GM23338 (cell line): Measurements from ENCODE around the gene HEATR5B. TPM values are rescaled to one million over a fixed set of nuclear protein-coding genes. Genes with fewer than 3 reads are reported as not detected.

ENCODE experiments used
- ATAC-seq: fragments of 200-7000 bp; cut with Tn5 transposase; 3 replicates; pipeline ENCODE4 v1.9.1; 2020
- DNase-seq: peaks from one replicate; pipeline ENCODE4 v3.0.0-alpha.2; 2015; ENCODE audit warnings: low spot score
- H2AFZ ChIP-seq: fragments of 200-600 bp; sonication (generic); 2 replicates; pipeline ENCODE4 v1.8.0; 2016; ENCODE audit warnings: antibody characterized with exemption, mild to moderate bottlenecking, moderate library complexity
- H3F3A ChIP-seq: fragments of 200-600 bp; sonication (generic); replicated peaks from 2 replicates; pipeline ENCODE4 v1.8.0; 2017; ENCODE audit warnings: antibody characterized with exemption, mixed run types, low read depth
- H3K27ac ChIP-seq: fragments of 200-600 bp; sonication (generic); 2 replicates; pipeline ENCODE4 v1.6.1; 2016; ENCODE audit warnings: low read depth
- H3K27me3 ChIP-seq: fragments of 200-600 bp; sonication (generic); 2 replicates; pipeline ENCODE4 v1.8.0; 2016; ENCODE audit warnings: mild to moderate bottlenecking, mixed run types, moderate library complexity; ENCODE audit not compliant: insufficient read depth
- H3K36me3 ChIP-seq: fragments of 200-600 bp; sonication (generic); 2 replicates; pipeline ENCODE4 v1.8.0; 2016; ENCODE audit warnings: mild to moderate bottlenecking; ENCODE audit not compliant: insufficient read depth
- H3K4me1 ChIP-seq: fragments of 200-600 bp; sonication (generic); 2 replicates; pipeline ENCODE4 v1.8.0; 2016; ENCODE audit warnings: mild to moderate bottlenecking, moderate library complexity; ENCODE audit not compliant: insufficient read depth
- H3K4me2 ChIP-seq: fragments of 200-600 bp; sonication (generic); 2 replicates; pipeline ENCODE4 v1.7.1; 2017; ENCODE audit warnings: mixed run types
- H3K4me3 ChIP-seq: fragments of 200-600 bp; sonication (generic); 2 replicates; pipeline ENCODE4 v1.6.1; 2016; ENCODE audit warnings: mixed run types
- H3K79me2 ChIP-seq: fragments of 200-600 bp; sonication (generic); replicated peaks from 2 replicates; pipeline ENCODE4 v1.8.0; 2017; ENCODE audit warnings: mild to moderate bottlenecking; ENCODE audit not compliant: insufficient read depth
- H3K9me2 ChIP-seq: fragments of 200-600 bp; sonication (generic); 2 replicates; pipeline ENCODE4 v1.8.0; 2017; ENCODE audit not compliant: insufficient read depth
- H4K20me1 ChIP-seq: fragments of 200-600 bp; sonication (generic); replicated peaks from 2 replicates; pipeline ENCODE4 v1.8.0; 2017; ENCODE audit warnings: mild to moderate bottlenecking; ENCODE audit not compliant: insufficient read depth
- H3K27ac Mint-ChIP-seq: 2 replicates; pipeline ENCODE4 v1.8.0; 2020; ENCODE audit warnings: inconsistent platforms, mild to moderate bottlenecking, moderate library complexity, mixed read lengths
- H3K27me3 Mint-ChIP-seq: 3 replicates; pipeline ENCODE4 v1.8.0; 2022; ENCODE audit warnings: low read depth, mild to moderate bottlenecking, moderate library complexity, mixed read lengths, inconsistent platforms; ENCODE audit not compliant: insufficient read depth, poor library complexity
- H3K36me3 Mint-ChIP-seq: 3 replicates; pipeline ENCODE4 v1.8.0; 2021; ENCODE audit warnings: low read depth, mild to moderate bottlenecking, inconsistent platforms, moderate library complexity, mixed read lengths
- H3K4me1 Mint-ChIP-seq: 3 replicates; pipeline ENCODE4 v1.8.0; 2020; ENCODE audit warnings: mild to moderate bottlenecking, inconsistent platforms, mixed read lengths
- H3K4me3 Mint-ChIP-seq: 3 replicates; pipeline ENCODE4 v1.8.0; 2021; ENCODE audit warnings: moderate library complexity, mild to moderate bottlenecking, inconsistent platforms, mixed read lengths
- H3K9me3 Mint-ChIP-seq: 3 replicates; pipeline ENCODE4 v1.8.0; 2020; ENCODE audit warnings: moderate library complexity, mild to moderate bottlenecking, inconsistent platforms, mixed read lengths
- CREB1 ChIP-seq: fragments of 250-450 bp; sonication (Bioruptor Pico); IDR thresholded peaks from 2 replicates; pipeline ENCODE4 v1.5.0; 2020; ENCODE audit warnings: low read depth, mild to moderate bottlenecking, moderate library complexity
- ETS1 ChIP-seq: IDR thresholded peaks from 2 replicates; pipeline ENCODE4 v1.6.1; 2016; ENCODE audit warnings: antibody characterized with exemption
- EZH2phosphoT487 ChIP-seq: fragments of 200-600 bp; sonication (generic); IDR thresholded peaks from one replicate; pipeline ENCODE4 v1.8.1; 2018; ENCODE audit warnings: antibody characterized with exemption; ENCODE audit not compliant: unreplicated experiment
- JUNB ChIP-seq: IDR thresholded peaks from one replicate; pipeline ENCODE4 v1.6.1; 2016; ENCODE audit warnings: antibody characterized with exemption; ENCODE audit not compliant: unreplicated experiment
- NANOG ChIP-seq: IDR thresholded peaks from 2 replicates; pipeline ENCODE4 v1.6.1; 2016; ENCODE audit warnings: antibody characterized with exemption, borderline replicate concordance
- STAT1 ChIP-seq: IDR thresholded peaks from one replicate; pipeline ENCODE4 v1.6.1; 2016; ENCODE audit warnings: antibody characterized with exemption; ENCODE audit not compliant: unreplicated experiment
- ZNF114 ChIP-seq: fragments of 250-450 bp; sonication (Bioruptor Pico); IDR thresholded peaks from 2 replicates; pipeline ENCODE4 v1.5.0; 2020; ENCODE audit warnings: mild to moderate bottlenecking, moderate library complexity
- ZNF331 ChIP-seq: fragments of 250-450 bp; sonication (Bioruptor Pico); IDR thresholded peaks from 2 replicates; pipeline ENCODE4 v1.5.0; 2020; ENCODE audit warnings: low read depth, mild to moderate bottlenecking, moderate library complexity
- polyA plus RNA-seq: library from polyadenylated mRNA; unstranded; fragments of >200 nt; fragmentation: Nextera tagmentation; extraction: Ambion mirVana; gene quantifications from 2 replicates; pipeline ENCODE4 v1.2.1, GENCODE V29; 2016
- total RNA-seq: library from RNA; depleted of rRNA; stranded (reverse); fragments of >200 nt; shearing (Covaris generic); gene quantifications from 2 replicates; pipeline ENCODE4 v1.2.3, GENCODE V29; 2014
- TF ChIP-seq, protein P1 (sequence below), 2 experiments: fragments of 200-600 bp in 1 of 2; sonication (generic) in 1 of 2; conservative IDR thresholded peaks; 2 replicates each; pipeline versions ENCODE4 v1.5.1 to v1.6.1; 2016 to 2017; ENCODE audit warnings: antibody characterized with exemption in 2 of 2, low read depth in 2 of 2, mild to moderate bottlenecking in 2 of 2, moderate library complexity in 1 of 2
- TF ChIP-seq, protein P2 (sequence below): IDR thresholded peaks from one replicate; pipeline ENCODE4 v1.6.1; 2018; ENCODE audit warnings: antibody characterized with exemption; ENCODE audit not compliant: unreplicated experiment

Gene HEATR5B
- total and polyA plus RNA-seq, 2 experiments from 2014 or later: 4.0 to 18.8 TPM

- ATAC-seq (no peak), DNase-seq (no peak)
- Histone ChIP-seq H2AFZ (no peak overlapping the region), H3K4me1 (peaks cover 2% of the 10 kb centered on the region; the same call in 1 of the 2 replicates), H3K79me2 (no peaks in the 10 kb centered on the region), H3K27me3 (no peaks in the 10 kb centered on the region), H3K4me3 (no peak overlapping the region), H3K4me2 (no peak overlapping the region), H3K36me3 (peaks cover 7% of the 10 kb centered on the region; the same call in 1 of the 2 replicates), H3K9me2 (no peaks in the 10 kb centered on the region; the same call in 1 of the 2 replicates), H3F3A (no peaks in the 10 kb centered on the region), H4K20me1 (no peaks in the 10 kb centered on the region), H3K27ac (no peak overlapping the region; the same call in 1 of the 2 replicates)
- Mint-ChIP-seq H3K36me3 (peaks cover 31% of the 10 kb centered on the region), H3K4me1 (peaks cover 16% of the 10 kb centered on the region), H3K27ac (peak overlapping the region; percentile 64; the same call in 1 of the 2 replicates), H3K9me3 (no peaks in the 10 kb centered on the region), H3K4me3 (no peak overlapping the region), H3K27me3 (peaks cover 3% of the 10 kb centered on the region)
- TF ChIP-seq, protein P1, sequence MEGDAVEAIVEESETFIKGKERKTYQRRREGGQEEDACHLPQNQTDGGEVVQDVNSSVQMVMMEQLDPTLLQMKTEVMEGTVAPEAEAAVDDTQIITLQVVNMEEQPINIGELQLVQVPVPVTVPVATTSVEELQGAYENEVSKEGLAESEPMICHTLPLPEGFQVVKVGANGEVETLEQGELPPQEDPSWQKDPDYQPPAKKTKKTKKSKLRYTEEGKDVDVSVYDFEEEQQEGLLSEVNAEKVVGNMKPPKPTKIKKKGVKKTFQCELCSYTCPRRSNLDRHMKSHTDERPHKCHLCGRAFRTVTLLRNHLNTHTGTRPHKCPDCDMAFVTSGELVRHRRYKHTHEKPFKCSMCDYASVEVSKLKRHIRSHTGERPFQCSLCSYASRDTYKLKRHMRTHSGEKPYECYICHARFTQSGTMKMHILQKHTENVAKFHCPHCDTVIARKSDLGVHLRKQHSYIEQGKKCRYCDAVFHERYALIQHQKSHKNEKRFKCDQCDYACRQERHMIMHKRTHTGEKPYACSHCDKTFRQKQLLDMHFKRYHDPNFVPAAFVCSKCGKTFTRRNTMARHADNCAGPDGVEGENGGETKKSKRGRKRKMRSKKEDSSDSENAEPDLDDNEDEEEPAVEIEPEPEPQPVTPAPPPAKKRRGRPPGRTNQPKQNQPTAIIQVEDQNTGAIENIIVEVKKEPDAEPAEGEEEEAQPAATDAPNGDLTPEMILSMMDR (conservative IDR thresholded peaks at IDR 0.05; ENCODE audit: low read depth in 2 of 2): no peak
- no peak for TF ChIP-seq NANOG
- TF ChIP-seq EZH2phosphoT487: no peak
- no peak for TF ChIP-seq ZNF114 (CRISPR knock-in tag)
Measured at GRCh38 chr2:37109523-37109922, 25.4 kb upstream of the HEATR5B start.

GRCh38 chr2:37105150-37105549, 21.0 kb upstream of the HEATR5B start:
- peak overlapping the region; percentile 21; the same call in 1 of the 2 replicates for H3K4me2 ChIP-seq
- Mint-ChIP-seq H3K4me3 (peak overlapping the region; percentile 42), H3K27ac (peak overlapping the region; percentile 80; the same call in 1 of the 2 replicates), H3K9me3 (no peaks in the 10 kb centered on the region), H3K36me3 (peaks cover 27% of the 10 kb centered on the region), H3K27me3 (peaks cover 3% of the 10 kb centered on the region), H3K4me1 (peaks cover 19% of the 10 kb centered on the region)
- no peak overlapping the region for H3K4me3 ChIP-seq
- H3K9me2 ChIP-seq: no peaks in the 10 kb centered on the region; the same call in 1 of the 2 replicates
- peaks cover 7% of the 10 kb centered on the region; the same call in 1 of the 2 replicates for H3K36me3 ChIP-seq
- H3K79me2 ChIP-seq: no peaks in the 10 kb centered on the region
- peaks cover 5% of the 10 kb centered on the region; the same call in 1 of the 2 replicates for H3K4me1 ChIP-seq
- no peaks in the 10 kb centered on the region for H3K27me3 ChIP-seq
- H2AFZ ChIP-seq: no peak overlapping the region
- DNase-seq: peak; percentile 69
- H3F3A ChIP-seq: no peaks in the 10 kb centered on the region
- H4K20me1 ChIP-seq: no peaks in the 10 kb centered on the region
- no peak for TF ChIP-seq JUNB
- TF ChIP-seq EZH2phosphoT487: no peak
- TF ChIP-seq CREB1 (CRISPR knock-in tag): peak; percentile 33; the same call in 1 of the 2 replicates
- no peak overlapping the region for H3K27ac ChIP-seq
- ATAC-seq: peak; percentile 99

- no peaks in the 10 kb centered on the region for H3K27me3 ChIP-seq
- DNase-seq: no peak
- H3K4me3 Mint-ChIP-seq: no peak overlapping the region
- no peaks in the 10 kb centered on the region for H3K9me3 Mint-ChIP-seq
- peaks cover 3% of the 10 kb centered on the region for H3K27me3 Mint-ChIP-seq
- no peak for ATAC-seq
- H3K27ac Mint-ChIP-seq: no peak overlapping the region
- H3K4me3 ChIP-seq: no peak overlapping the region
- H3K4me1 Mint-ChIP-seq: peaks cover 19% of the 10 kb centered on the region
- peak overlapping the region; percentile 61 for H3K27ac ChIP-seq
- no peaks in the 10 kb centered on the region; the same call in 1 of the 2 replicates for H3K9me2 ChIP-seq
- peaks cover 7% of the 10 kb centered on the region; the same call in 1 of the 2 replicates for H3K36me3 ChIP-seq
- peaks cover 25% of the 10 kb centered on the region for H3K36me3 Mint-ChIP-seq
- H3K4me2 ChIP-seq: no peak overlapping the region
- no peaks in the 10 kb centered on the region for H4K20me1 ChIP-seq
- no peak overlapping the region for H2AFZ ChIP-seq
- peaks cover 5% of the 10 kb centered on the region; the same call in 1 of the 2 replicates for H3K4me1 ChIP-seq
- no peaks in the 10 kb centered on the region for H3K79me2 ChIP-seq
- H3F3A ChIP-seq: no peaks in the 10 kb centered on the region
- TF ChIP-seq STAT1: no peak
- no peak for TF ChIP-seq ZNF331 (CRISPR knock-in tag)
- TF ChIP-seq, protein P2, sequence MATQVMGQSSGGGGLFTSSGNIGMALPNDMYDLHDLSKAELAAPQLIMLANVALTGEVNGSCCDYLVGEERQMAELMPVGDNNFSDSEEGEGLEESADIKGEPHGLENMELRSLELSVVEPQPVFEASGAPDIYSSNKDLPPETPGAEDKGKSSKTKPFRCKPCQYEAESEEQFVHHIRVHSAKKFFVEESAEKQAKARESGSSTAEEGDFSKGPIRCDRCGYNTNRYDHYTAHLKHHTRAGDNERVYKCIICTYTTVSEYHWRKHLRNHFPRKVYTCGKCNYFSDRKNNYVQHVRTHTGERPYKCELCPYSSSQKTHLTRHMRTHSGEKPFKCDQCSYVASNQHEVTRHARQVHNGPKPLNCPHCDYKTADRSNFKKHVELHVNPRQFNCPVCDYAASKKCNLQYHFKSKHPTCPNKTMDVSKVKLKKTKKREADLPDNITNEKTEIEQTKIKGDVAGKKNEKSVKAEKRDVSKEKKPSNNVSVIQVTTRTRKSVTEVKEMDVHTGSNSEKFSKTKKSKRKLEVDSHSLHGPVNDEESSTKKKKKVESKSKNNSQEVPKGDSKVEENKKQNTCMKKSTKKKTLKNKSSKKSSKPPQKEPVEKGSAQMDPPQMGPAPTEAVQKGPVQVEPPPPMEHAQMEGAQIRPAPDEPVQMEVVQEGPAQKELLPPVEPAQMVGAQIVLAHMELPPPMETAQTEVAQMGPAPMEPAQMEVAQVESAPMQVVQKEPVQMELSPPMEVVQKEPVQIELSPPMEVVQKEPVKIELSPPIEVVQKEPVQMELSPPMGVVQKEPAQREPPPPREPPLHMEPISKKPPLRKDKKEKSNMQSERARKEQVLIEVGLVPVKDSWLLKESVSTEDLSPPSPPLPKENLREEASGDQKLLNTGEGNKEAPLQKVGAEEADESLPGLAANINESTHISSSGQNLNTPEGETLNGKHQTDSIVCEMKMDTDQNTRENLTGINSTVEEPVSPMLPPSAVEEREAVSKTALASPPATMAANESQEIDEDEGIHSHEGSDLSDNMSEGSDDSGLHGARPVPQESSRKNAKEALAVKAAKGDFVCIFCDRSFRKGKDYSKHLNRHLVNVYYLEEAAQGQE: no peak
- no peak for TF ChIP-seq ETS1
Measured at GRCh38 chr2:37104178-37104577, 20.0 kb upstream of the HEATR5B start.
